GM23248 (cell line): ENCODE data around the gene CCDC69.

ENCODE experiments used
- EZH2 ChIP-seq: fragments of 200-600 bp; sonication (generic); IDR thresholded peaks from 2 replicates; pipeline ENCODE4 v1.6.1; 2018; ENCODE audit warnings: antibody characterized with exemption, mild to moderate bottlenecking; ENCODE audit not compliant: insufficient read depth, poor library complexity, severe bottlenecking
- EZH2phosphoT487 ChIP-seq: fragments of 200-600 bp; sonication (generic); IDR thresholded peaks from 2 replicates; pipeline ENCODE4 v1.6.1; 2018; ENCODE audit warnings: antibody characterized with exemption, moderate library complexity, mild to moderate bottlenecking, low read depth; ENCODE audit not compliant: insufficient read depth

DNA sequence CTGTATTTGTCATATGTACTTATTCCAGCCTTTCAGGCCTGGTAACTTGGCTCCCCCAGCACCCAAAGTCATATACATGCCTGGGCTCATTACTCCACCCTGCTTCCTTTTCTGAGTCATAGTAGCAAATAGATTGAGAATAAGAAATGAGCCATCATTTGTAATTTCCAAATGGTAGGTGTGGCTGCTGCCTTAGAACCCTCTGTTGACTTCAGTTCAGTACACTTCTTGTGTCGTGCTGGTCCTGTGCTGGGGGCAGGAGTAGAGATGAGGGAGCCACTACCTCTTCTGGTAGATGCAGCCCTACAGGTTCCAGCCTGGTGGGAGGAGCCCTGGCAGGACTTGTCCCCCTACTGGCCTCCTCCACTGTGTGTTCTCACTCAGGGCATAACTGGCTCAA, 40.2 kb upstream of the CCDC69 start:
- no peak for TF ChIP-seq EZH2
- no peak for TF ChIP-seq EZH2phosphoT487
